MG63 (cell line): ENCODE results near the gene TBC1D7. TPM values are rescaled to one million over a fixed set of nuclear protein-coding genes. Genes with fewer than 3 reads are reported as not detected.

Experiments
- DNase-seq: peaks from one replicate; pipeline ENCODE4 v3.0.0-alpha.2; 2020
- H3K27me3 ChIP-seq: fragments of 250-450 bp; sonication (Bioruptor Pico); 2 replicates; pipeline ENCODE4 v1.5.1; 2020; ENCODE audit warnings: mild to moderate bottlenecking, moderate library complexity
- H3K36me3 ChIP-seq: fragments of 250-450 bp; sonication (Bioruptor Pico); 2 replicates; pipeline ENCODE4 v1.5.1; 2020; ENCODE audit warnings: mild to moderate bottlenecking, moderate library complexity
- H3K4me3 ChIP-seq: fragments of 250-450 bp; sonication (Bioruptor Pico); 2 replicates; pipeline ENCODE4 v1.5.1; 2020; ENCODE audit warnings: mild to moderate bottlenecking, moderate library complexity
- H3K9me3 ChIP-seq: fragments of 250-450 bp; sonication (Bioruptor Pico); 2 replicates; pipeline ENCODE4 v1.5.1; 2020; ENCODE audit warnings: mild to moderate bottlenecking, moderate library complexity
- total RNA-seq: library from RNA; depleted of rRNA; stranded (reverse); fragments of >200 nt; shearing (Covaris generic); gene quantifications from 2 replicates; pipeline ENCODE4 v1.2.3, GENCODE V29; 2014; ENCODE audit warnings: low replicate concordance; rRNA removed

The TBC1D7 gene
- total RNA-seq = 36.2 and 40.6 TPM in 2 replicates

- no peaks in the 10 kb centered on the region; the same call in 1 of the 2 replicates for H3K27me3 ChIP-seq
- peaks cover 14% of the 10 kb centered on the region for H3K36me3 ChIP-seq
- peak; percentile 95 for DNase-seq
- peak within 1 kb of the TSS; percentile 97 for H3K4me3 ChIP-seq
- H3K9me3 ChIP-seq = no peaks in the 10 kb centered on the region
These were observed at the start of gene TBC1D7 for GRCh38 chr6:13328076-13328874. TBC1D7 (minus strand) TSS chr6:13328537; CDS start chr6:13326898, 1,639 bp downstream.

- H3K4me3 ChIP-seq = no peak overlapping the region
- H3K27me3 ChIP-seq = no peaks in the 10 kb centered on the region
- no peaks in the 10 kb centered on the region for H3K36me3 ChIP-seq
- no peak for DNase-seq
- H3K9me3 ChIP-seq = no peaks in the 10 kb centered on the region
These were observed 48.9 kb upstream of the TBC1D7 start for GRCh38 chr6:13377054-13377758.

GRCh38 chr6:13375360-13375878 lies 47.1 kb upstream of the TBC1D7 start:
- DNase-seq = no peak
- H3K36me3 ChIP-seq = no peaks in the 10 kb centered on the region
- H3K4me3 ChIP-seq = no peak overlapping the region
- H3K9me3 ChIP-seq = no peaks in the 10 kb centered on the region
- H3K27me3 ChIP-seq = no peaks in the 10 kb centered on the region

GRCh38 chr6:13373919-13374318 lies 45.6 kb upstream of the TBC1D7 start:
- H3K36me3 ChIP-seq = no peaks in the 10 kb centered on the region
- H3K9me3 ChIP-seq = no peaks in the 10 kb centered on the region
- H3K4me3 ChIP-seq = no peak overlapping the region
- no peaks in the 10 kb centered on the region; the same call in 1 of the 2 replicates for H3K27me3 ChIP-seq
- DNase-seq = no peak

- Histone ChIP-seq H3K4me3 (no peak overlapping the region), H3K9me3 (no peaks in the 10 kb centered on the region), H3K36me3 (no peaks in the 10 kb centered on the region), H3K27me3 (no peaks in the 10 kb centered on the region; the same call in 1 of the 2 replicates)
- no peak for DNase-seq
These were observed 45.1 kb upstream of the TBC1D7 start for GRCh38 chr6:13373488-13373886.

DNA sequence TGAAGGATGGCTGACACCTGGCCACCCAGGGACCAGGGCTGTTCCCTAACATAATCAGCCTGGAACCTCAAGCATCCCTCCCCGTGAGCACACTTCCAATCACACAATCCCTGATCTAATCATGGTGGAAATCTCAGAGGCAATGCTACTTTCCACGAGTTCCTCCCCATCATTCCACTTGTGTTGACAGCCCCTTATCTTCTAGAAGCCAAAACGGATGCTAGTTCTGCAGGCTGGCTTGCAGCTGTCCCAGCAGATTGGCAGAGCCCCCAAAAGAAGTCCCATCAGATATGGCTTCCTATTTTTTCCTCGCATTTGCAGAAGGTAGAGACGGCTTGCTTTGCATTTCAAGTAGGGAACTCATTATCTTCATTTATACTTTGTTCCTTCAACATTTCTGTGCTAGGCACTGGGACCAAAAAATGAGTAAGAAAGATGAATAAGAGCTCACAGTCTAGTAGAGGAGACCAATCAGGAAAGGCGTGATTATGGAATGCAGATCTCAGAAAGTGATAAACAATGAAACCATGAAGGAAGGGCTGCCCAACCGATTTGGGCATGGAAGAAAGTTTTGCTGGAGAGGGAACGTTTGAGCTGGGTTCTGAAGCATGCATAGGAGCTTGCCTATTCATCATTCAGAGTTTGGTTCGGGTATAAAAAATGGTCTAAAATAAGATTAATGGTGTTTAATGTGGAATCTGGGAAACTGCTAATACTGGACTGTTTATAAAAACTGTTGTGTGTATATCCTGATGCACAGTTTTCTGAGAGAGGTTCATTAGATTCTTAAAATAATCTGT lies 44.6 kb upstream of the TBC1D7 start:
- DNase-seq = no peak
- H3K36me3 ChIP-seq = no peaks in the 10 kb centered on the region
- no peak overlapping the region for H3K4me3 ChIP-seq
- H3K27me3 ChIP-seq = no peaks in the 10 kb centered on the region; the same call in 1 of the 2 replicates
- no peaks in the 10 kb centered on the region for H3K9me3 ChIP-seq

DNA sequence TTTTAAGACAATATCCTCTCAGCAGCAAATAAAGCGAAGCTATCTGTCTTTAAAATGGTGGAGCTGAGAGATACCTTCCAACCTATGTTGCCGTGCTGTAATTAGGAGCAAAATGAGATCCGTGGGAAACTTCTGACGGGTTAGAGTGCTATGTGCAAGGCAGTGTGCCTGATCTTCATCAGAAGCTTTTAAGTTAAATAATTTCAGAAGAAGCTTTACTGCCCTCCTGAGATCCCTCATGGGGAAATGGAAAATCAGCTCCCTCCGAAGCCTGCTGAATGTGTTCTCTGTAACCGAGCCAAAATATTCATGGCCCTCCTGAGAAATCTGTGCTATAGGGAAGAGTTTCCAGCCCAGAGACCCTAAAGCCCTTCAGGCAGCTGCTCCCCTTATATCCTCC lies 43.7 kb upstream of the TBC1D7 start:
- DNase-seq = no peak
- Histone ChIP-seq H3K4me3 (no peak overlapping the region), H3K36me3 (no peaks in the 10 kb centered on the region), H3K9me3 (no peaks in the 10 kb centered on the region), H3K27me3 (no peaks in the 10 kb centered on the region; the same call in 1 of the 2 replicates)

DNA sequence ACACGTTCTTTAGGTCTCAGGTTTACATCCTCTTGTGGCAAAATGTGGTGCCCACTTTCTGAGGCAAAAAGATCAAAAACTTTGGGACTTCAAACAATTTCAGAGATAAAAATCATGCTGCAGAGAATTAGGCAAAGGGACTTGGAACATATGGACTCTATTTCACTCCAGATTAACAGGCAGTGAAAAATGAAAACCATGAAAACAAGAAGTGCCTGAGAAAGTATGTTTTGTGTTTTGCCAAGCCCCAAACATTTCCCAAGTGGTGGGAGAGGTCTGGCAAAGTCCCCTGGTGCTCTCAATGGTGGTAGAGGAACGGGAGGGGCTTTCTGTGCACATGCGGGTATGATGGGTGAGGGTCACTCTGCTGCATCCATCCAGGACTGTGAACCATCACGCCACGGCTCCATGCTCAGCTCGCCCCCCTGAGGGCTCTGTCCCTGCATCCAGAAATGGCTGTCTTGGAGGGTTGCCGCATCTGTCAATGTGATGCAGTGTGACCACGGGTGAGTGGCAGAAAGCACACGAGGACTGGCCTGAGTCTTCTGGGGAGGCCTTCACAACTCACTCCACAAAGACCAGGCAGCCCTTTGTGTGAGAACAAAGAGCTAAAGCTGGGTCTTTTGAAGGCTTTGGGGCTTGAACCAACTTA lies 43.2 kb upstream of the TBC1D7 start:
- Histone ChIP-seq H3K36me3 (no peaks in the 10 kb centered on the region), H3K9me3 (no peaks in the 10 kb centered on the region), H3K27me3 (no peaks in the 10 kb centered on the region; the same call in 1 of the 2 replicates), H3K4me3 (no peak overlapping the region)
- no peak for DNase-seq

- no peaks in the 10 kb centered on the region for H3K36me3 ChIP-seq
- H3K4me3 ChIP-seq = no peak overlapping the region
- H3K27me3 ChIP-seq = no peaks in the 10 kb centered on the region; the same call in 1 of the 2 replicates
- DNase-seq = no peak
- H3K9me3 ChIP-seq = no peaks in the 10 kb centered on the region
These were observed 42.3 kb upstream of the TBC1D7 start for GRCh38 chr6:13370623-13371022.

- H3K36me3 ChIP-seq = no peaks in the 10 kb centered on the region
- H3K4me3 ChIP-seq = no peak overlapping the region
- no peaks in the 10 kb centered on the region; the same call in 1 of the 2 replicates for H3K27me3 ChIP-seq
- H3K9me3 ChIP-seq = no peaks in the 10 kb centered on the region
- no peak for DNase-seq
These were observed 41.3 kb upstream of the TBC1D7 start for GRCh38 chr6:13369591-13369990.

DNA sequence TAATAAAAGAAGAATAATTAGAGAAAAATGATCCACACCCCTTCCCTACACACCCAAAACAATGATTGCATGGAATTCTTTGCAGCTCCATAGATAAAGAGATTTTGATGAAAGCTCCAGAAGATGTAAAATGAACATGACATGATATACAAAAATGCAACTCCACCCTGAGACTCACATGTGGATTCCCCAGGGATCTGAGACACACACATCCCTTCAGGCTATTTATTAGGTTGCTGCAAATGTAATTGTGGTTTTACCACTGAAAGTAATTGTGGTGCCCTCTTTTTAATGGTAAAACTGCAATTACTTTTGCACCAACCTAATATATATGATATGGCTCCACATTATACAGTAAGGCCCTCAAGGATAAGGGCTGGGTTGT lies 40.4 kb upstream of the TBC1D7 start:
- Histone ChIP-seq H3K4me3 (no peak overlapping the region), H3K27me3 (no peaks in the 10 kb centered on the region; the same call in 1 of the 2 replicates), H3K36me3 (no peaks in the 10 kb centered on the region), H3K9me3 (no peaks in the 10 kb centered on the region)
- DNase-seq = no peak

- Histone ChIP-seq H3K4me3 (no peak overlapping the region), H3K27me3 (no peaks in the 10 kb centered on the region; the same call in 1 of the 2 replicates), H3K36me3 (no peaks in the 10 kb centered on the region), H3K9me3 (no peaks in the 10 kb centered on the region)
- no peak for DNase-seq
These were observed 39.9 kb upstream of the TBC1D7 start for GRCh38 chr6:13368079-13368730.

GRCh38 chr6:13367396-13367795 lies 39.1 kb upstream of the TBC1D7 start:
- DNase-seq = no peak
- Histone ChIP-seq H3K4me3 (no peak overlapping the region), H3K36me3 (no peaks in the 10 kb centered on the region), H3K27me3 (no peaks in the 10 kb centered on the region; the same call in 1 of the 2 replicates), H3K9me3 (no peaks in the 10 kb centered on the region)

GRCh38 chr6:13365320-13365719 lies 37.0 kb upstream of the TBC1D7 start:
- Histone ChIP-seq H3K27me3 (no peaks in the 10 kb centered on the region; the same call in 1 of the 2 replicates), H3K4me3 (no peak overlapping the region), H3K36me3 (no peaks in the 10 kb centered on the region), H3K9me3 (no peaks in the 10 kb centered on the region)
- no peak for DNase-seq

DNA sequence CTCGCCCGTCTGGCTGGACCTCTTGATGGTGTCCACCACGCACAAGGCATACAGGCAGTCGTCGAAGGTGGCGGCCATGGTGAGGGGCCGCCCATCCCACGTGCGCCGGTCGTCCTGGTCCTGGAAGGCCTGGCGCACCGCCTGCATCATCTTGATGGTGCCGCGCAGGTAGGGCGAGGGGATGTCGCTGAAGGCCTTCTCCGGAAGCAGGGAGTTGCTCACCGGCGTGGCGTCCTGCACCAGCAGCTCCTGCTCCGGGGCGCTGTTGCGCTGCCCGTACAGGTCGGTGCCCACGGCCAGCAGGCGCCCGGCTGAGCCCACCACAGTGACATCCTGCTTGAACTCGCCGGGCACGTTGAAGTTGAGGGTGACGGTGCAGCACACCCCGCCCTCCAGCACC lies 36.5 kb upstream of the TBC1D7 start:
- DNase-seq = no peak
- no peaks in the 10 kb centered on the region; the same call in 1 of the 2 replicates for H3K27me3 ChIP-seq
- H3K36me3 ChIP-seq = no peaks in the 10 kb centered on the region
- H3K4me3 ChIP-seq = no peak overlapping the region
- no peaks in the 10 kb centered on the region for H3K9me3 ChIP-seq

- Histone ChIP-seq H3K9me3 (no peaks in the 10 kb centered on the region), H3K4me3 (no peak overlapping the region), H3K36me3 (no peaks in the 10 kb centered on the region), H3K27me3 (no peaks in the 10 kb centered on the region)
- no peak for DNase-seq
These were observed 34.1 kb upstream of the TBC1D7 start for GRCh38 chr6:13362412-13362811.
